GM18858 (cell line): ENCODE results near the gene MS4A13.
"Not testable (repeated sequence)": the region's sequence is repeated elsewhere in the genome, so short reads cannot be mapped to it uniquely, and the experiment has no call there.

Experiments
- ATAC-seq: cut with Tn5 transposase; IDR thresholded peaks from one replicate; pipeline ENCODE4 v1.9.1; 2021; ENCODE audit not compliant: unreplicated experiment

MS4A13 gene, protein sequence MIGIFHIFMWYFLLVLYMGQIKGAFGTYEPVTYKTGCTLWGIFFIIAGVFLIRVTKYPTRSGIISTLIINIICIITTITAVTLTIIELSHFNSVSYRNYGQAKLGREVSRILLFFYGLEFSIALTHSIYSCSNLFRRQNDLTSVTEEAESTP

DNA sequence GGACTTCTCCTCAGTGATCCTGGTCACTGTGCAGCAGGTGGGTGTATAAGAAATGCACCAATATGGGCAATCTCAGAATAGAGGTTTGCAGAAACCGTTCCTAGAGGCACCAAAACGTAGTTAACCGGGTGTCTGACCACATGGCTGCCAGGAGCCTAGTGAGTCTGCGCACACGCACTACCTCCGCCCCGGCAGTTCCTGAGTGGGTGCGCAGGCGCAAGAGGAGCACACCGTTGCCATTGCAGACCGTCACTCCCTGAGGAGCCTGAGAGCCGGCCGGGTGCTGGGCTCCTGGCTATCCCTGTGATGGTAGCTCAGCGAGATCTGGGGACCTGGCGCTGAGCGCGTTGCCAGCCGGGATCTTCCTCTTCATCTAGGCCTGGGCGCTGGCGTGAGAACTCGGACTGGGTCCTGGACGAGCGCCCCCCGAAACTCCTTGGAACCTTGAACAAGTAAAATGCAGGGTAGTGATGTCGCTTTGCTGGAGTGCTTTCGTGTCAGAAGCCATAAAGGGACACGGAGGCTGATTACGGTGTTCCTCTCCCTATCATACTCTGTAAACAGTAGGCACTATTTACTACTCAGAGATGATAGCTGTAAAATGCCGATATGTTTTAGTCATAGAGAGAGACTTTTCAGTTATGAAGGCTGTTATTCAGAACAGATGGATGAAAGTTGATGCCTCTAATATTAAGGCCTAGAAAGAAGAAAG lies at the start of gene MS4A13:
Gene MS4A13 (plus strand): TSS at position 249 of the 712 bp plus-strand sequence. CDS start 2,692 bp downstream, outside the sequence.
- ATAC-seq = no peak

DNA sequence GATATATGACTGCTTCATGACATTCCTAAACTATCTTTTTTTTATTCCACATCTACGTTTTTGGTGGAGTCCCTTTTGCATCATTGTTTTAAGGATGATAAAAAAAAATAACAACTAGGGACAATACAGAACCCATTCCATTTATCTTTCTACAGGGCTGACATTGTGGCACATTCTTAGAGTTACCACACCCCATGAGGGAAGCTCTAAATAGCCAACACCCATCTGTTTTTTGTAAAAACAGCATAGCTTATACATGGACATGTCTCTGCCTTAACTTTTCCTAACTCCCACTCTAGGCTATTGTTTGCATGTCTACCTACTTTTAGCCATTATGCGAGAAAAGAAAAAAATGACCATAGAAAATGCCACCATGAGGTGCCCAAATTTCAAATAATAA lies 46.4 kb upstream of the MS4A13 start:
- ATAC-seq = no peak

DNA sequence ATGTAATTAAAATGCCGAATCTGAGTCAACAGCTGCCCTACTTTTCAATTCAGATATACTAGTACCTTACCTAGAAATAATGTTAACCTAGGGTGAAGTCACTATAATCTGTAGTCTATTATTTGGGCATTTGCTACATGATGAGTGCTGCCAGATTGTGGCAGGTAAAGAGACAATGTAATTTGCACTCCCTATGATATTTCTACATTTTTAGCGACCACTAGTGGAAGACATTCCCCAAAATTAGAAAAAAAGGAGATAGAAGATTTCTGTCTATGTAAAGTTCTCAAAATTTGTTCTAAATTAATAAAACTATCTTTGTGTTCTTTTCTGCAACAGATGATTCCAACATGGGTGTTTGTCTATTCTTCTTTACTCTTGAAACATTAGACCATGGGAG lies 45.5 kb upstream of the MS4A13 start:
- ATAC-seq = no peak

DNA sequence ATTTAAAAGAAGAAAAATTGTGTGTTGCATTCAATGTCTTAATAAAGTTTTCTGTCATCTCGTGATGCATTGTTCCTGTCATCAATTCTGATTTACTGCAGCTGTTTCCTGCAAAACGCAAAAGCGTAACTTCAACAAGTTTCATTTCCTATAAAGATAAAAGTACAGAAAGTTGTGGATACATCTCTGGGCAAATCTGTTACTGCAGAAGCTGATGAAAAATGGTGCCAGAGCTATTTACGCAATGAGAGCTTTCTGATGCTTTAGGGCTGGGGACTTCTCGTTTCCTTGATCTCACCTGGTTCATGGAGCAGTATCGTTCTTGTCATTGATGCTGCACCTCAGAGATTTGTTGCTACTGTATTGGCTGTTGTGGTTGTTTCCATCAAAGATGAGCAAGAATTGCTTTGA lies 38.2 kb upstream of the MS4A13 start:
- peak; percentile 47 for ATAC-seq

DNA sequence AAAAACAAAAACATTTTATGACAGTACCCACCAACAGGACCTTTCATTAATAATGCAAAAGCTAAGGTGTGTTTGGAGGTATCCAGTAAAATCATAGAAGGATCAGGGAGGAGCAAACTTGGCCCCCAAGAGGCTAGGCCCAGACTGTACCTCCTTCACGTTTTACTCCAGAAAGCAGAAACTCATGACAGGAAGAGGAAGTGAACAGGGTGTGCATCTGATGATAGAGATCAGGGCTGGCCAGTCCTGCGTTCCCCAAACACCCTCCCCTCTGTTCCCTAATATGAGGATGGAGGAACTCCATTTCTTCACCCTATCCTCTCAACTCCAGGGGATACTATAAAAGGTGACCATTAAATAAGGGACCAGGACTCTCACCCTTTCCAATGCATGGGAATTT lies 32.8 kb upstream of the MS4A13 start:
- no peak for ATAC-seq

DNA sequence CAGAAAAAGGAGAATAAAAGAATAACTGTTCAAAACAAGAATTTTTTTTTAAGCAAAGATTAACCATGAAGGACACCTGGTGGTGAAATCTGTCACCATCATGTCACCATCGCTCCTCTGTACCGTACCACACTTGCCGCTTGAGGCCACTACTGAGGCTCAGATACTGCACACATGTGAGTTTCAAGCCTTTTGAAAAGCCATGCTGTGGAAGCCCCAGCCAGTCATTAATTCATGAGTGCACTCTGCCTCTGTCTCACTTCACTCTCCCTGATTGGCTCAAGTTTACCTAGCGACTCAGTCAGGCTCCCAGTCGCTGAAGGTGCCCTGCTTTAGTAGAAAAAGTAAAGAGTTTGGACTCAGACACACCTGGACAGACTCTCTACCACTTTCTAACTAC lies 29.2 kb upstream of the MS4A13 start:
- peak; percentile 92 for ATAC-seq

DNA sequence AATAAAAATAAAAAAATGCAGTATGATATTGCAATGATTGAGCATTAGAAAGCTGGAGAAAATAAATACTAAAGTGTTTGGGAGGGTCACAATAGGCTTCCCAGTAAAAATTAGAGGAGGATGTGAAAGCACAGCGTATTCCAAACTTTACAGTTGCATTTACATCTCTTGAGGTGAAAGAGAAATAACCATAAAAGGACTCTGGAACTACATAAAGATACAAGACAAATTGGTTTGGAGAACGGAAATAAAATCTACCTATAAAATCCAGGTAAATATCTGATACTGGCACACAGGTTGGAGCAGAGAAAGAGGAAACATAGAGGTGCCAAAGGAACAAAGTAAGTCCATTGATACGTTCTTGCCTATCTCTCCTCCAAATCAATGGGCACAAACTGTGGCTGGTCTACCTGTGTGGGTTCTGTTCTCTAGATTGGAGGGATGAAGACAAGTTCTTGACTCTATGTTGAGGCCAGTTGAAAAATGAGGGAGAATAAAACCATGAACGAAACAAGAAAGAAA lies 22.6 kb upstream of the MS4A13 start, which contains the start of gene MS4A12:
Gene MS4A12 (plus strand): TSS at position 291 of the 522 bp plus-strand sequence. CDS start 4,541 bp downstream, outside the sequence.
- no peak for ATAC-seq

DNA sequence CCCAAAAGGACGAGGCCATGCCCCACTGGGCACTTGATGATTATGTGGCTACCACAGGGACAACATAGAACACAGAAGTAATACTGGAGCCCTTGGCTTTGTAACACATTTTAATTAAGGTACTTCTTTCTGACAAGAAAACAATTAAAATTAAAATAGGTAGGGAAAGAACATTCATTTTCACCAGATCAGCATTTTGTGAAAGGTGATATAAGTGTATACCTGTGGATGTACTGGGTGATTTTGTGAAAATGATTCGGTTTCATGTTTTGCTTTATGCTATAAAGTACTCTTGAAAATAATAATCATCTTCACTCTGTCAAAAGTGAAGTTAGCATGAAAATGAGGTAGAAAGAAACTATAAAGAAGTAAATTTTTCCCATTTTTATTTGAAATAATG lies 21.7 kb upstream of the MS4A13 start:
- no peak for ATAC-seq

DNA sequence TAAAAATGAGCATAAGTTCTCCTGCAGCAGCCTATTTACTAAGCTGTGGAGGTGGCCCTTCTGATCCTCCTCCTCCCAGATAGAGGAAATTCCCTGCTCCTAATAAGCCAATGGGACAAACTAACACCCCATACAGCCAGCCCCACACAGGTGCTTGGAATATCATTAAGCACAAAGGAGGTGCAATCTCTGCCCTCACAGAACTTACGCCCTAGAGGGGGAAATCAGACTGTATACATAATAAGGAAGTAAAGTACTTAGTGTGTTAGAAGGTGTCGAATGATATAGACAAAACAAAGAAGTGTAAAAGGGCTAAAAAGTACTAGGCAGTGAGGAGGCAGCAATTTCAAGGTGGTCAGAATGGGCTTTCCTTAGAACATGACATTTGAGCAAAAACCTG lies 16.8 kb upstream of the MS4A13 start:
- ATAC-seq = no peak

DNA sequence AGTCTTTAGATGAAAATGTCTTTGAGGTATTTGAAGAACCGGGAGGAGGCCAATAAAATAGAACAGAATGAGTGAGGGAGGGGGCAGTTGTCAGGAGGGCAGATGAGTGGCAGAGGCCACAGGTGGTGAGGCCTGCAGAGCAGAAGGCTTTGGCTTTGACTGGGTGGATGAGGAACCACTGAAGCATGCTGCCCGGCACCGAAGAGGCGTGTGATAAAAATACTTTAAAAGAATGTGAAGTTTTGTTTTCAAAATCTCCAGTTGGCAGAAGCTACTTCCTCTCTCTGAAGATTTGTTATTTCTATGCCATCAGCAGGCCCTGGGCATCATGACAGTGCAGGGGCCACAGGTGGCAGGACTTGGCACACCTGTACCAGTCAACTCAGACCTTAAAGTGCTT lies 16.3 kb upstream of the MS4A13 start:
- no peak for ATAC-seq

DNA sequence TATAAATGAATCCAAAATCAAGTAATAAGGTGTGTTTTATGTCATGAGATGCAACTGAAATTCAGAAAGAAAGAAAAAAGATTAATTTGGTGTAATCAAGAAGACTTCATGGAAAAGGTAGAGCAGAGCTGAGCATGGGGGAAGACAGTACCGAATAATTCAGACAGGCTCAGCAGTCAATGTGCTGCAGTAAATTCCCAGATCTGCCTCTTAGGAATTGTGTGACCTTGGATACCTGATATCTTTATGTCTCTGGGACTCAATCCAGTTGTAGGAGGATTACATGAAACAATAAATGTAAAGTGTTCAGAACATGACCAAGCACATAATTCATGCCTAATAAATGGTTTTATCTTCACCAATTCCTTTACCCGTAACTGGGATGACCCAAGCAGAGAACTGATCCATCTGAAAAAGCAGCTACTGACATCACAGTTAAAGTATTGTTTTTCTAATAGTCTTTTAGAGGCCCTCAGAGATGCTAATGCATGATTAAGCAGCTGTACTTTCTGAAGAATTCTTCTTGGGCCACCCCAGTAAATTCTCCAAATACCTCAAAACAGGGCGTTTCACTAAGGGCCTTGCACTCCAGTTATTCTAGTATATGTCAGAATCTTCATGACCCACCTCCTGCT lies 14.8 kb upstream of the MS4A13 start:
- ATAC-seq = no peak

DNA sequence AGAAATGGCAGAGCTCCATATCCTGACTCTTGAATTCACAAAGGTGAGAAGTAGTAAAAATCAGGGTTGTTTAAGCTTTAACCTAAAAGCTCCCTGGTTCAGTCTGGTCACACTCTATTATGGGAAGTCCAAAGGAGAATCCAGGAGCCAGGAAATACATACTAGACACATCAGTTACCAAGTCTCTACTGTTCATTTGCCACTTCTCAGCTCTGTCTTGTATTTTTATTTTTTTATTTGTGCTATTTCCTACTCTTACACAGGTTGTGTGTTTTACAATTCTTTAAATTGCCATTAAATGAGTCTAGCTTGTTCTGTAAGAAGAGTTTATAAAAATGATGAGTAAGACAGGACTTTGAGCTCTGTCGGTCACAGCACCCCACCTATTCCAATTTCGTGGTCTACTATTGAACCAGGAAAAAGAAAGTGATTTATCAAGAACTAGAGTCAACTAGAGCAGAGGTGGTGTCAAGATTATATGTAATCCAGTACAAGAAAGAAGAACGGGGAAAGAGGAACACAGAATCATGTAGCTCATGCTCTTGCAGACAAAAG lies 12.9 kb upstream of the MS4A13 start:
- ATAC-seq = no peak

DNA sequence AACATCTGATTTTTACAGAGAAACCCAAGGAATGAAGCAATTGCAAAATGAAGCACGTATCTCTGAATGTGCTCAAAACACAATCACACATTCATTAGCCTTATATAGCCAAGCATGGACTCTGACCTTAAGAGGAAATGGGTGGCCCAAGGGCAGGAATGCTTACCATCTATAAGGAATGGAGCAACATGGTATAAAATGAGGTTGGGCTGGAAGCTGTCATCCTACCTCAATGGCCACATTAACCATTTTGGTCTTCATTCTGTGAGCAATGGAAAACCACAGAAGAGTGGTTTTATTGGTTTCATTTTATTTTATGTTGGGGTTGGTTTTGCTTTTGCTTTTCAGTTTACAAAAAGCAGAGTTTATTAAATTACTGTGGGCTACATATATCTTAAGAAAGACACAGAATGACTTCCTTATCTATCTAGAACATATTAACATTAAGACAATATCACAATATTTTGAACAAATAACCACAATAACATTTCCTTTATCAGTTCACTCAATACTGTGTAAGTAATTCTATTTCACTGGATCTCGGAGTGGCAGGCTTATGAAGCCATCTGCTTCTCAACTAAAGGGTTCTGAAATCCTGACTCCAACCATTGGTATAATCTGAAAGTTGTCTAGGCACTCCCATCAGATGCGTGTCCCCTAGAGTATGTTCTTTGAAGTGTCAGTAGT lies 10.8 kb upstream of the MS4A13 start:
- ATAC-seq = no peak

DNA sequence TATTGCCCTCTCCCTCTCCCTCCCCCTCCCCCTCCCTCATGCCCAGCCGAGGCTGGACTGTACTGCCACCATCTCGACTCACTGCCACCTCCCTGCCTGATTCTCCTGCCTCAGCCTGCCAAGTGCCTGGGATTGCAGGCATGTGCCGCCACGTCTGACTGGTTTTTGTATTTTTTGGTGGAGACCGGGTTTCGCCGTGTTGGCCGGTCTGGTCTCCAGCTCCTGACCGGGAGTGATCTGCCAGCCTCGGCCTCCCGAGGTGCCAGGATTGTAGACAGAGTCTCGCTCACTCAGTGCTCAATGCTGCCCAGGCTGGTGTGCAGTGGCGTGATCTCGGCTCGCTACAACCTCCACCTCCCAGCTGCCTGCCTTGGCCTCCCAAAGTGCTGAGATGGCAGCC lies 5.6 kb upstream of the MS4A13 start:
- not testable (repeated sequence) for ATAC-seq

DNA sequence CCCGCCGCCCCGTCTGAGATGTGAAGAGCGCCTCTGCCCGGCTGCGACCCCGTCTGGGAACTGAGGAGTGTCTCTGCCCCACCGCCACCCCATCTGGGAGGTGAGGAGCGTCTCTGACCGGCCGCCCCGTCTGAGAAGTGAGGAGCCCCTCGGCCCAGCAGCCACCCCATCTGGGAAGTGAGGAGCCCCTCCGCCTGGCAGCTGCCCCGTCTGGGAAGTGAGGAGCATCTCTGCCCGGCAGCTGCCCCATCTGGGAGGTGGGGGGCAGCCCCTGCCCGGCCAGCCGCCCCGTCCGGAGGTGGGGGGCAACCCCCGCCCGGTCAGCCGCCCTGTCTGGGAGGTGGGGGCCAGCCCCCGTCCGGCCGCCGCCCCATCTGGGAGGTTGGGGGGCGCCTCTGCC lies 5.0 kb upstream of the MS4A13 start:
- ATAC-seq = not testable (repeated sequence)

DNA sequence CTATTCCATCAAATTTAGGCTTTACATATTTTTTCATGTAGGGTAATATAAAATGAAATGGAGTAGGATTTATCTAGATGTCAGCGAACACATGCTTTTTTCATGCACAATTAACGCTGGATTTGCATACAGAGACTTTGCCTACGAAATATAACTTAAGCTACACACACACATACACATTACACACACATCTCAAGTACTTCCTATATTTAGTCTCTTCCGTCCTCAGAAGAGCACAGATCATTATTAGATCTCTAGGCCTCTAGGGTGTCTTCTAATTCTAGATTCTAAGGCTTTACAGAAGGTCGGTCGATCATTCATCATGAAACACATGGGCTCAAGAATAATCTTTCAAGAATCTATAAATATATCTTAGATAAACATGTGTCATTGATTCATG lies 3.8 kb upstream of the MS4A13 start:
- no peak for ATAC-seq

DNA sequence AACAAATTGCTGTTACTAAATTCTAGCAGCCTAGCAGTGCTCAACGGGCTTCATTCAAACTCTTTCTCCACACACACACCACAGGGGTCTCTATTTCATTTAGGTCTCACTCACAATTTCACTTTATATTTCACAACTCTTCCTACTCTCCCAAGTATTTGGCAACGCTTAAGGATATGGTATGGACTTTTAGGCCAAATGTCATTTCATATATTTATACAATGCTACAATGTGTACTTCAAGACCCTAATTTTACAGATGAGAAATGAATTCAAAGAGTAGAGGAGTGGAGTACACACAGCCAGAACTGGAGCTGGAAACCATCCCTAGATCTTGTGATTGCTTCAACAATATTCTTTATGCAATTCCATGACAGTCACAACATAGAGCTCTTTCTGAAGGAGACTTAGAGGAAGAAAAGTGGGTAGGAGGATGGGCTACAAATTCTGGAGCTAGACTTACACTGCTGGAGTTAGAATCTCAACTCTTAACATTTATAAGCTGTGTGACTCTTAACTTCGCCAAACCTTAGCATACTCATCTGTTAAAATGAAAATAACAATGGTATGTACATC lies 2.5 kb upstream of the MS4A13 start:
- no peak for ATAC-seq

DNA sequence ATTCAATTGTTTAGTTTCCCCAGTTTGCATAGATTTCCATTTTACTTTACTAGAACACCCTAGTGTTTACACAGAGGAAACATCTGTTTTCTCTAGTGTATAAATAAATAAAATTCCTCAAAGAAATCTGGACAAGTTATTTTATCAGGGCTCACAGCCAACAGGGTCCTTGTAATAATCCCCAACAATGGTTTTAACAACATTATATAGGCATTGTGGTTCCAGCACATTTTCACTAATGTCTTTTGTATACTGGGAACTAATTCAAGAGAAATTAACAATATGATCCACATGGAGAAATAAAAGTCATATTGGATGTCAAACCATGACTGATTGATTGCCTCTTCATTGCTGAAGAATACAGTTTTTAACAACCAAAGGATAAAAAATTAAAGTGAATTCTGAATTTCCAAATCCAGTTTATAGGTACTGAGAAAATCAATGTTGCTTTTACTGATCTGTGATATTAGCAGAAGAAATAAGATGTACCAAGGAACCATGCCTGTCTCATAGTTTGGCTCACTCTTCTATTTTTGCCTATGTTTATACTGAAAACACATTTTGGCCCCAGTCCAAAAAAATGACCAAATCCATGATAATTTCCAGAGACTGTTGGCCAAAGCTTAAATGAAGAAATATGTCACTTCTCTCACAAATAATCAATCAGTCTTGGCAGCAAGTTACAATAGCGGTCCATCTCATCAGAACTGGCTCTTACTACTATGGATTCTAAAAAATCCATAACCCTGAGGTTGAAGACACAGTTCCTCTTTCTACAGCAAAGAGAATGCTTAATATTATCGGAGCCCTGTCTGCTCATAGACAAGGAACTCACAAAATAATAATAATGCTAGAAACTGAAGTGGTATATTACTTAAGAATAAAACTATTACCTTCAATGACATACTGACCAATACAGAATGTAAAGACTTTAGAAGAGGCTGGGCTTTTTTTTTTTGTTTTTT lies 1.4 kb upstream of the MS4A13 start:
- no peak for ATAC-seq

DNA sequence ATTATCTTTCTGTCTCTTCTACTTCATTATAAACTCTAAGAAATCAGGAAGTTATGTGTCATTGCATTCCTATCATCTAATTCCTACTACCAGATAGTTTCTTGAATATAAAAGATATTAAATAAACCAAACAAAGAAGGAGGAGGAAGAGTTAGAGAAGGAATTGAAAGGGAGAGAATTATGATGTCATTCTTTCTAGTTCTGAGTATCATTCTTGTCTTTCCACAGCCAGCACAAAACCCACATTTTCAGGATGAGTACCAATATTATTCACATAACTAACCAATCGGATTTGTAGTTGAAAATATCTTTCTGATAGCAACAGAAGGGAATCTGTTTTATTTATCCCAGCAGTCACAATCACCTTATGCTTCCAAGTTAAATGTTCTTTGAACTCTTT lies 13.3 kb downstream of the MS4A13 start:
- peak; percentile 30 for ATAC-seq

DNA sequence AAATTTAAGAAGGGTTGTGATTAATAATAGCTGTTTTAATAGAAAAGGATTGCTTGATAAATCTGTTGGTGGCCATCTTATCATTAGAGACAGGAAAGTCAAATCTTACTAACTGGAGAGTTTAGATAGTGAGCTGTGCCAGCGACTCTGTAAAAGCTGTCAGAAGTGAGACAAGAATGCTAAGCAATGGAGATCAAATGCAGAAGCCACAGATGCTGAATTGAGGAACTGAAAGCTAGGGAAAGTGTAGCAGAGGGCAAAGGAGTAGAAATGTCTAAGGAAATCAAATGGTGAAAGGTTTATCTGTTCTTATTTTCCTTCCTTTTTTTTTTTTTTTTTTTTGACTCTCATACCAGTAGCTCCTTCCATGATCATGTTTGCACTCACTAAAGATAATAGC lies 13.7 kb downstream of the MS4A13 start:
- ATAC-seq = peak; percentile 91
